GM18870 (cell line): ENCODE results near the gene FAM124B.

Experiments
- ATAC-seq: cut with Tn5 transposase; IDR thresholded peaks from one replicate; pipeline ENCODE4 v1.9.1; 2021; ENCODE audit warnings: moderate library complexity; ENCODE audit not compliant: unreplicated experiment

Gene FAM124B

GRCh38 chr2:224401641-224402342, at the start of gene FAM124B:
FAM124B (minus strand) TSS chr2:224402107; CDS start chr2:224401768, 339 bp downstream.
- no peak for ATAC-seq

- no peak for ATAC-seq
Measured at GRCh38 chr2:224449212-224450147, 47.6 kb upstream of the FAM124B start.

GRCh38 chr2:224448236-224448635, 46.3 kb upstream of the FAM124B start:
- ATAC-seq: no peak

- no peak for ATAC-seq
Measured at GRCh38 chr2:224444783-224445182, 42.9 kb upstream of the FAM124B start.

- ATAC-seq: no peak
Measured at GRCh38 chr2:224444021-224444420, 42.1 kb upstream of the FAM124B start.

- no peak for ATAC-seq
Measured at GRCh38 chr2:224442071-224442967, 40.4 kb upstream of the FAM124B start.

GRCh38 chr2:224440988-224441387, 39.1 kb upstream of the FAM124B start:
- ATAC-seq: no peak

GRCh38 chr2:224438726-224439125, 36.8 kb upstream of the FAM124B start:
- ATAC-seq: no peak

- no peak for ATAC-seq
Measured at GRCh38 chr2:224436634-224437033, 34.7 kb upstream of the FAM124B start.

- no peak for ATAC-seq
Measured at GRCh38 chr2:224434618-224435017, 32.7 kb upstream of the FAM124B start.

- ATAC-seq: no peak
Measured at GRCh38 chr2:224433442-224433841, 31.5 kb upstream of the FAM124B start.

- no peak for ATAC-seq
Measured at GRCh38 chr2:224432003-224432579, 30.2 kb upstream of the FAM124B start.

- ATAC-seq: no peak
Measured at GRCh38 chr2:224429441-224429810, 27.5 kb upstream of the FAM124B start.

- no peak for ATAC-seq
Measured at GRCh38 chr2:224428787-224429440, 27.0 kb upstream of the FAM124B start.

GRCh38 chr2:224427471-224427870, 25.6 kb upstream of the FAM124B start:
- ATAC-seq: no peak

- no peak for ATAC-seq
Measured at GRCh38 chr2:224426656-224427055, 24.7 kb upstream of the FAM124B start.

GRCh38 chr2:224421065-224421464, 19.2 kb upstream of the FAM124B start:
- ATAC-seq: no peak

GRCh38 chr2:224417947-224418346, 16.0 kb upstream of the FAM124B start:
- ATAC-seq: no peak

GRCh38 chr2:224417361-224417729, 15.4 kb upstream of the FAM124B start:
- ATAC-seq: no peak

- ATAC-seq: no peak
Measured at GRCh38 chr2:224416656-224417360, 14.9 kb upstream of the FAM124B start.
